ENCODE results near the gene KCNK4. TPM values are rescaled to one million over a fixed set of nuclear protein-coding genes. Genes with fewer than 3 reads are reported as not detected.

KCNK4 gene
- total and polyA plus RNA-seq, 2 experiments from 2014 or later, result 0.13 TPM; not detected in 1

- Histone ChIP-seq H3K9ac (no peak overlapping the region), H3K27ac (no peak overlapping the region), H4K20me1 (ENCODE audit: insufficient read depth) (no peaks in the 10 kb centered on the region), H3K4me1 (ENCODE audit: insufficient read depth) (peaks cover 11% of the 10 kb centered on the region; the same call in 1 of the 2 replicates), H3F3A (ENCODE audit: insufficient read depth) (no peaks in the 10 kb centered on the region), H3K9me3 (ENCODE audit: low read depth) (no peaks in the 10 kb centered on the region), H3K4me2 (ENCODE audit: unreplicated experiment) (no peak overlapping the region), H3K9me2 (ENCODE audit: insufficient read depth) (no peaks in the 10 kb centered on the region), H3K27me3 (replicated peaks; ENCODE audit: insufficient read depth) (no peaks in the 10 kb centered on the region), H2AFZ (no peak overlapping the region), H3K79me2 (ENCODE audit: insufficient read depth) (peaks cover 29% of the 10 kb centered on the region), H3K4me3 (no peak overlapping the region), H3K36me3 (ENCODE audit: low read depth) (no peaks in the 10 kb centered on the region; the same call in 1 of the 2 replicates)
- TF ChIP-seq EZH2 (IDR thresholded peaks at IDR 0.05; ENCODE audit: insufficient read depth, poor library complexity, severe bottlenecking) (no peak), EZH2phosphoT487 (IDR thresholded peaks at IDR 0.05; ENCODE audit: insufficient read depth, low read depth) (no peak)
- WGBS, 2 experiments (ENCODE audit: low coverage in 1 of 2, low lambda C conversion rate in 2 of 2, missing lambda C conversion rate in 2 of 2), result 88 to 91% methylated on average over 32 to 33 of the region's 35 CpGs
- no peak for DNase-seq
- in situ Hi-C loops (cut with MboI), result no loop called here
Observed at GRCh38 chr11:64255135-64256128, 35.7 kb upstream of the KCNK4 start.

- Histone ChIP-seq H3K27me3 (replicated peaks; ENCODE audit: insufficient read depth) (no peaks in the 10 kb centered on the region), H3K4me2 (ENCODE audit: unreplicated experiment) (no peak overlapping the region), H3K36me3 (ENCODE audit: low read depth) (no peaks in the 10 kb centered on the region; the same call in 1 of the 2 replicates), H3K4me1 (ENCODE audit: insufficient read depth) (peaks cover 11% of the 10 kb centered on the region; the same call in 1 of the 2 replicates), H3K4me3 (no peak overlapping the region), H3K9ac (no peak overlapping the region), H3K9me3 (ENCODE audit: low read depth) (no peaks in the 10 kb centered on the region), H3K9me2 (ENCODE audit: insufficient read depth) (no peaks in the 10 kb centered on the region), H4K20me1 (ENCODE audit: insufficient read depth) (no peaks in the 10 kb centered on the region), H3K27ac (no peak overlapping the region), H2AFZ (no peak overlapping the region), H3K79me2 (ENCODE audit: insufficient read depth) (peaks cover 29% of the 10 kb centered on the region), H3F3A (ENCODE audit: insufficient read depth) (no peaks in the 10 kb centered on the region)
- DNase-seq, result no peak
- TF ChIP-seq EZH2 (IDR thresholded peaks at IDR 0.05; ENCODE audit: insufficient read depth, poor library complexity, severe bottlenecking) (no peak), EZH2phosphoT487 (IDR thresholded peaks at IDR 0.05; ENCODE audit: insufficient read depth, low read depth) (no peak)
- in situ Hi-C loops (cut with MboI), result no loop called here
- 93 to 97% methylated on average over 11 to 15 of the region's 15 CpGs for WGBS, 2 experiments (ENCODE audit: low coverage in 1 of 2, low lambda C conversion rate in 2 of 2, missing lambda C conversion rate in 2 of 2)
Observed at GRCh38 chr11:64256300-64256699, 34.8 kb upstream of the KCNK4 start.

DNA sequence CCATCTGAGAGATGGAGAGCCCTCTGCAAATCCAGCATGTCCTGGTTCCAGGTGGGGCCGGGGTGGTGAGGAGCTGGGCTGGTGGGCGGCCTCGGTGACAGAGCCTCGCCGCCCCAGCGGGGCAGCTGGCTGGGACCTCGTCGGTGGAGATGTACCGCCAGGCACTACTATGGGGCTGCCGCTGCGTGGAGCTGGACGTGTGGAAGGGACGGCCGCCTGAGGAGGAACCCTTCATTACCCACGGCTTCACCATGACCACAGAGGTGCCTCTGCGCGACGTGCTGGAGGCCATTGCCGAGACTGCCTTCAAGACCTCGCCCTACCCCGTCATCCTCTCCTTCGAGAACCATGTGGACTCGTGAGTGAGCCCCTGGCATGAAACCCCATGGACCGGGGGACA is 32.7 kb upstream of the KCNK4 start:
- Histone ChIP-seq H3K4me2 (ENCODE audit: unreplicated experiment) (no peak overlapping the region), H3K4me1 (ENCODE audit: insufficient read depth) (0 out of 2 replicates have a peak, but pooled peaks cover 3% of the 10 kb centered on the region), H3F3A (ENCODE audit: insufficient read depth) (no peaks in the 10 kb centered on the region), H3K9me3 (ENCODE audit: low read depth) (no peaks in the 10 kb centered on the region), H4K20me1 (ENCODE audit: insufficient read depth) (no peaks in the 10 kb centered on the region), H3K9ac (no peak overlapping the region), H3K9me2 (ENCODE audit: insufficient read depth) (no peaks in the 10 kb centered on the region), H3K36me3 (ENCODE audit: low read depth) (peaks cover 7% of the 10 kb centered on the region; the same call in 1 of the 2 replicates), H3K4me3 (no peak overlapping the region), H3K27me3 (replicated peaks; ENCODE audit: insufficient read depth) (no peaks in the 10 kb centered on the region), H2AFZ (no peak overlapping the region), H3K79me2 (ENCODE audit: insufficient read depth) (peaks cover 10% of the 10 kb centered on the region), H3K27ac (no peak overlapping the region)
- DNase-seq, result no peak
- WGBS, 2 experiments (ENCODE audit: low coverage in 1 of 2, low lambda C conversion rate in 2 of 2, missing lambda C conversion rate in 2 of 2), result 90 to 93% methylated on average over 20 to 24 of the region's 24 CpGs
- in situ Hi-C loops (cut with MboI), result no loop called here
- no peak for TF ChIP-seq EZH2phosphoT487 (IDR thresholded peaks at IDR 0.05; ENCODE audit: insufficient read depth, low read depth)
- no peak for TF ChIP-seq EZH2 (IDR thresholded peaks at IDR 0.05; ENCODE audit: insufficient read depth, poor library complexity, severe bottlenecking)

DNA sequence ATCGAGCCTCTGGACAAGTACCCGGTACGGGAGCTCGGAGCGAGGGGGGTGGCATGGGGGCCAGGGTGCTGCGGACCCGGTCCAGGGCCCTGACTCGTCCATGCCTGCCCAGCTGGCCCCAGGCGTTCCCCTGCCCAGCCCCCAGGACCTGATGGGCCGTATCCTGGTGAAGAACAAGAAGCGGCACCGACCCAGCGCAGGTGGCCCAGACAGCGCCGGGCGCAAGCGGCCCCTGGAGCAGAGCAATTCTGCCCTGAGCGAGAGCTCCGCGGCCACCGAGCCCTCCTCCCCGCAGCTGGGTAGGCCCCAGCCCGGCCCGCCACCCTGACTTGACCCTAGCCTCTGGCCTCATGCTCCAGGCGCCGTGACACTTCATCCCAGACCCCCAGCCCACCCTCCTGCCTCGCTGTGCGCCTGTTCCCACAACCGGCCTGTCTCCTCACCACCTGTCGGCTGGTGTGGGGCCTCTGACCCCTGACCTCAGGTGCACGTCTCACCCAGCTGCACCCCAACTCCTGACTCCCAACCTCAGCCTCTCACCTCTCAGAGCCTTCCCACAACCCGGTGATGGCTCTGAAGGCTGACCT is 32.1 kb upstream of the KCNK4 start:
- no peak overlapping the region for H3K4me3 ChIP-seq

More for the DNA sequence above, 32.1 kb upstream of the KCNK4 start:
- no peaks in the 10 kb centered on the region for H3K9me3 ChIP-seq (ENCODE audit: low read depth)
- no peaks in the 10 kb centered on the region for H4K20me1 ChIP-seq (ENCODE audit: insufficient read depth)
- H3K4me1 ChIP-seq (ENCODE audit: insufficient read depth), result no peaks in the 10 kb centered on the region
- in situ Hi-C loops (cut with MboI), result no loop called here
- no peaks in the 10 kb centered on the region for H3K27me3 ChIP-seq (replicated peaks; ENCODE audit: insufficient read depth)
- H3K79me2 ChIP-seq (ENCODE audit: insufficient read depth), result peaks cover 3% of the 10 kb centered on the region
- H3F3A ChIP-seq (ENCODE audit: insufficient read depth), result no peaks in the 10 kb centered on the region
- WGBS, 2 experiments (ENCODE audit: low coverage in 1 of 2, low lambda C conversion rate in 2 of 2, missing lambda C conversion rate in 2 of 2), result 99% methylated on average over 18 to 24 of the region's 32 CpGs
- peaks cover 7% of the 10 kb centered on the region; the same call in 1 of the 2 replicates for H3K36me3 ChIP-seq (ENCODE audit: low read depth)
- H3K9me2 ChIP-seq (ENCODE audit: insufficient read depth), result no peaks in the 10 kb centered on the region
- H2AFZ ChIP-seq, result no peak overlapping the region
- H3K4me2 ChIP-seq (ENCODE audit: unreplicated experiment), result no peak overlapping the region
- H3K27ac ChIP-seq, result no peak overlapping the region
- TF ChIP-seq EZH2phosphoT487 (IDR thresholded peaks at IDR 0.05; ENCODE audit: insufficient read depth, low read depth) (no peak), EZH2 (IDR thresholded peaks at IDR 0.05; ENCODE audit: insufficient read depth, poor library complexity, severe bottlenecking) (no peak)
- no peak overlapping the region for H3K9ac ChIP-seq
- DNase-seq, result no peak
